ENCODE results near the gene BUB1B.

Gene BUB1B

GRCh38 chr15:40183636-40184463, 23.0 kb downstream of the BUB1B start:
- no peak for DNase-seq (ENCODE audit: low read depth in 2 of 2)

GRCh38 chr15:40190591-40190990, 29.7 kb downstream of the BUB1B start:
- DNase-seq (ENCODE audit: low read depth in 2 of 2), result no peak

- no peak for DNase-seq (ENCODE audit: low read depth in 2 of 2)
Measured at GRCh38 chr15:40192942-40193341, 32.1 kb downstream of the BUB1B start.

- no peak for DNase-seq (ENCODE audit: low read depth in 2 of 2)
Measured at GRCh38 chr15:40197434-40197833, 36.6 kb downstream of the BUB1B start.

- DNase-seq (ENCODE audit: low read depth in 2 of 2), result no peak
Measured at GRCh38 chr15:40198355-40199085, 37.7 kb downstream of the BUB1B start.

- no peak for DNase-seq (ENCODE audit: low read depth in 2 of 2)
Measured at GRCh38 chr15:40204100-40204499, 43.2 kb downstream of the BUB1B start.

GRCh38 chr15:40217166-40217824, 56.4 kb downstream of the BUB1B start:
- peak in 1 of 2 donors; percentile 19 for DNase-seq (ENCODE audit: low read depth in 2 of 2)

- DNase-seq (ENCODE audit: low read depth in 2 of 2), result no peak
Measured at GRCh38 chr15:40219801-40220200, 58.9 kb downstream of the BUB1B start.

- DNase-seq (ENCODE audit: low read depth in 2 of 2), result no peak
Measured at GRCh38 chr15:40222131-40222530, 61.3 kb downstream of the BUB1B start.

- DNase-seq (ENCODE audit: low read depth in 2 of 2), result no peak
Measured at GRCh38 chr15:40226736-40227135, 65.9 kb downstream of the BUB1B start.

GRCh38 chr15:40229316-40229715, 68.4 kb downstream of the BUB1B start:
- no peak for DNase-seq (ENCODE audit: low read depth in 2 of 2)

- no peak for DNase-seq (ENCODE audit: low read depth in 2 of 2)
Measured at GRCh38 chr15:40229956-40230355, 69.1 kb downstream of the BUB1B start.

GRCh38 chr15:40232625-40233070, 71.8 kb downstream of the BUB1B start:
- no peak for DNase-seq (ENCODE audit: low read depth in 2 of 2)

- DNase-seq (ENCODE audit: low read depth in 2 of 2), result no peak
Measured at GRCh38 chr15:40233727-40234577, 73.1 kb downstream of the BUB1B start.

GRCh38 chr15:40234783-40235182, 73.9 kb downstream of the BUB1B start:
- no peak for DNase-seq (ENCODE audit: low read depth in 2 of 2)

- no peak for DNase-seq (ENCODE audit: low read depth in 2 of 2)
Measured at GRCh38 chr15:40235201-40235885, 74.5 kb downstream of the BUB1B start.

- peak; percentile 28 to 47 for DNase-seq (ENCODE audit: low read depth in 2 of 2)
Measured at GRCh38 chr15:40238532-40239403, 77.9 kb downstream of the BUB1B start, which contains the start of gene PAK6. Gene PAK6 (plus strand): TSS chr15:40239063. CDS start chr15:40264786, 25,723 bp downstream.

- no peak for DNase-seq (ENCODE audit: low read depth in 2 of 2)
Measured at GRCh38 chr15:40239404-40239692, 78.5 kb downstream of the BUB1B start.

- DNase-seq (ENCODE audit: low read depth in 2 of 2), result no peak
Measured at GRCh38 chr15:40239693-40240618, 79.1 kb downstream of the BUB1B start.
